ENCODE data around the gene KCTD2. TPM values are rescaled to one million over a fixed set of nuclear protein-coding genes. Genes with fewer than 3 reads are reported as not detected.

KCTD2 gene
- total and polyA plus RNA-seq, 2 of the 13 experiments (the other 11 are each of a cell fraction or from before 2014, with no cell fraction given), result 28.3 to 32.6 TPM

DNA sequence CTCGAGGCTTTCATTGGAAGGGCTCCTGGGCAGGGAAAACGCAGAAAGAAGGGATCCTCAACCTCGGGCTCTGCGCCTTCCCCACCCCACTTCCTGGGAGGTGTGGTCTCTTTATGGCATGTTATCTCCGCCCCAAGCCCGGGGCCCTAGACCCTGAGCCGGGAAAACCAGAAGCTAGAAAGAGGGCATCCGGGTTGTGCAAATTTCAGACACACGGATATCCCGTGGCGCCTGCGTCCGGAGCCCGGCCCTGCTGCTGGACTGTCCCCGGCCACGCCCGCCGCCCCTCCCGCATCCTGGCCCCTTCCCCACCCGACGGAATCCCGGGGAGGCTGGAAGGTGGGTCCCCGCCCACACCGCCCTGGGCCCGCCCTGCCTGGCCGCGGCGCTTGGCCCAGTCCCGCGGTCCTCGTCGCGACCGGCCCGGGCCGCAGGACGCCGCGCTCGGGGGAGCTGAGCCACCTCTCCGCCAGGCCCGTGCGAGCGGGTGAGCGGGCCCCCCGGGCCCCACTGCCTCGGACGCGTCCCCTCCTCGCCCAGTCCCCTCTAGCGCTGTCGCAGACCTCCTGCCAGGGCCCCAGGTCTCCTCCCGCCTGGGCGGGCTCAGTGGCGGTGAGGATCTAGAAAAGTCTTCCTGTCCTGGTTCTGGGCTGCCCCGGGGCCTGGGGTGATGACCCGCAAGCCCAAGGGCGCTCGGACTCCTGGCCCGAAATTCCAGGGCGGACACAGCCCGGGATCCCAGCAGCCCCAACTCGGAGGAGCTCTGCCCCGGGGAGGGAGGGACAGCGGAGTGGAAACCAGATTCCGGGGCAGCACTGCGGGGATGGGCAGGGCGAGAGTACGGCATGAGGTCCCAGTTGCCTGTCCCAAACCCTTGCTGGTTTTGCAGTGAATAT is 40.8 kb downstream of the KCTD2 start, which contains the start of gene SLC16A5 (continued):
- TF ChIP-seq, protein P1, sequence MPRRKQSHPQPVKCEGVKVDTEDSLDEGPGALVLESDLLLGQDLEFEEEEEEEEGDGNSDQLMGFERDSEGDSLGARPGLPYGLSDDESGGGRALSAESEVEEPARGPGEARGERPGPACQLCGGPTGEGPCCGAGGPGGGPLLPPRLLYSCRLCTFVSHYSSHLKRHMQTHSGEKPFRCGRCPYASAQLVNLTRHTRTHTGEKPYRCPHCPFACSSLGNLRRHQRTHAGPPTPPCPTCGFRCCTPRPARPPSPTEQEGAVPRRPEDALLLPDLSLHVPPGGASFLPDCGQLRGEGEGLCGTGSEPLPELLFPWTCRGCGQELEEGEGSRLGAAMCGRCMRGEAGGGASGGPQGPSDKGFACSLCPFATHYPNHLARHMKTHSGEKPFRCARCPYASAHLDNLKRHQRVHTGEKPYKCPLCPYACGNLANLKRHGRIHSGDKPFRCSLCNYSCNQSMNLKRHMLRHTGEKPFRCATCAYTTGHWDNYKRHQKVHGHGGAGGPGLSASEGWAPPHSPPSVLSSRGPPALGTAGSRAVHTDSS (CRISPR knock-in tag; conservative IDR thresholded peaks at IDR 0.05), result no peak
- TF ChIP-seq ARNT2 (CRISPR knock-in tag; IDR thresholded peaks at IDR 0.05; ENCODE audit: low read depth) (peak; percentile 86), ZNF556 (CRISPR knock-in tag; IDR thresholded peaks at IDR 0.05; ENCODE audit: borderline replicate concordance) (no peak), ZNF510 (CRISPR knock-in tag; IDR thresholded peaks at IDR 0.05; ENCODE audit: low read depth) (no peak), RFX3 (CRISPR knock-in tag; IDR thresholded peaks at IDR 0.05) (no peak), PPARG (CRISPR knock-in tag; conservative IDR thresholded peaks at IDR 0.05) (peak; percentile 70), SNAI1 (CRISPR knock-in tag; IDR thresholded peaks at IDR 0.05; ENCODE audit: borderline replicate concordance) (no peak), KAT7 (CRISPR knock-in tag; IDR thresholded peaks at IDR 0.05; ENCODE audit: borderline replicate concordance) (no peak), RAD21 (CRISPR knock-in tag; IDR thresholded peaks at IDR 0.05) (peak; percentile 22), PTBP1 (IDR thresholded peaks at IDR 0.05; ENCODE audit: low read depth, low read length, poor library complexity, severe bottlenecking) (no peak), ZNF260 (CRISPR knock-in tag; IDR thresholded peaks at IDR 0.05; ENCODE audit: borderline replicate concordance, low read depth) (no peak), ZNF550 (CRISPR knock-in tag; IDR thresholded peaks at IDR 0.05; ENCODE audit: borderline replicate concordance) (no peak), ZC3H4 (CRISPR knock-in tag; IDR thresholded peaks at IDR 0.05; ENCODE audit: borderline replicate concordance) (no peak; the same call in 1 of the 2 replicates), ZNF619 (CRISPR knock-in tag; IDR thresholded peaks at IDR 0.05) (peak; percentile 54; the same call in 1 of the 2 replicates), ZNF850 (CRISPR knock-in tag; conservative IDR thresholded peaks at IDR 0.05) (no peak), POGZ (CRISPR knock-in tag; IDR thresholded peaks at IDR 0.05) (no peak)
- TF ChIP-seq, protein P2, sequence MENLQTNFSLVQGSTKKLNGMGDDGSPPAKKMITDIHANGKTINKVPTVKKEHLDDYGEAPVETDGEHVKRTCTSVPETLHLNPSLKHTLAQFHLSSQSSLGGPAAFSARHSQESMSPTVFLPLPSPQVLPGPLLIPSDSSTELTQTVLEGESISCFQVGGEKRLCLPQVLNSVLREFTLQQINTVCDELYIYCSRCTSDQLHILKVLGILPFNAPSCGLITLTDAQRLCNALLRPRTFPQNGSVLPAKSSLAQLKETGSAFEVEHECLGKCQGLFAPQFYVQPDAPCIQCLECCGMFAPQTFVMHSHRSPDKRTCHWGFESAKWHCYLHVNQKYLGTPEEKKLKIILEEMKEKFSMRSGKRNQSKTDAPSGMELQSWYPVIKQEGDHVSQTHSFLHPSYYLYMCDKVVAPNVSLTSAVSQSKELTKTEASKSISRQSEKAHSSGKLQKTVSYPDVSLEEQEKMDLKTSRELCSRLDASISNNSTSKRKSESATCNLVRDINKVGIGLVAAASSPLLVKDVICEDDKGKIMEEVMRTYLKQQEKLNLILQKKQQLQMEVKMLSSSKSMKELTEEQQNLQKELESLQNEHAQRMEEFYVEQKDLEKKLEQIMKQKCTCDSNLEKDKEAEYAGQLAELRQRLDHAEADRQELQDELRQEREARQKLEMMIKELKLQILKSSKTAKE (CRISPR knock-in tag; IDR thresholded peaks at IDR 0.05; ENCODE audit: borderline replicate concordance), result no peak
- TF ChIP-seq, protein P3, sequence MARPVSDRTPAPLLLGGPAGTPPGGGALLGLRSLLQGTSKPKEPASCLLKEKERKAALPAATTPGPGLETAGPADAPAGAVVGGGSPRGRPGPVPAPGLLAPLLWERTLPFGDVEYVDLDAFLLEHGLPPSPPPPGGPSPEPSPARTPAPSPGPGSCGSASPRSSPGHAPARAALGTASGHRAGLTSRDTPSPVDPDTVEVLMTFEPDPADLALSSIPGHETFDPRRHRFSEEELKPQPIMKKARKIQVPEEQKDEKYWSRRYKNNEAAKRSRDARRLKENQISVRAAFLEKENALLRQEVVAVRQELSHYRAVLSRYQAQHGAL (CRISPR knock-in tag; IDR thresholded peaks at IDR 0.05; ENCODE audit: not compliant biosample characterization), result no peak
- TF ChIP-seq, protein P4, sequence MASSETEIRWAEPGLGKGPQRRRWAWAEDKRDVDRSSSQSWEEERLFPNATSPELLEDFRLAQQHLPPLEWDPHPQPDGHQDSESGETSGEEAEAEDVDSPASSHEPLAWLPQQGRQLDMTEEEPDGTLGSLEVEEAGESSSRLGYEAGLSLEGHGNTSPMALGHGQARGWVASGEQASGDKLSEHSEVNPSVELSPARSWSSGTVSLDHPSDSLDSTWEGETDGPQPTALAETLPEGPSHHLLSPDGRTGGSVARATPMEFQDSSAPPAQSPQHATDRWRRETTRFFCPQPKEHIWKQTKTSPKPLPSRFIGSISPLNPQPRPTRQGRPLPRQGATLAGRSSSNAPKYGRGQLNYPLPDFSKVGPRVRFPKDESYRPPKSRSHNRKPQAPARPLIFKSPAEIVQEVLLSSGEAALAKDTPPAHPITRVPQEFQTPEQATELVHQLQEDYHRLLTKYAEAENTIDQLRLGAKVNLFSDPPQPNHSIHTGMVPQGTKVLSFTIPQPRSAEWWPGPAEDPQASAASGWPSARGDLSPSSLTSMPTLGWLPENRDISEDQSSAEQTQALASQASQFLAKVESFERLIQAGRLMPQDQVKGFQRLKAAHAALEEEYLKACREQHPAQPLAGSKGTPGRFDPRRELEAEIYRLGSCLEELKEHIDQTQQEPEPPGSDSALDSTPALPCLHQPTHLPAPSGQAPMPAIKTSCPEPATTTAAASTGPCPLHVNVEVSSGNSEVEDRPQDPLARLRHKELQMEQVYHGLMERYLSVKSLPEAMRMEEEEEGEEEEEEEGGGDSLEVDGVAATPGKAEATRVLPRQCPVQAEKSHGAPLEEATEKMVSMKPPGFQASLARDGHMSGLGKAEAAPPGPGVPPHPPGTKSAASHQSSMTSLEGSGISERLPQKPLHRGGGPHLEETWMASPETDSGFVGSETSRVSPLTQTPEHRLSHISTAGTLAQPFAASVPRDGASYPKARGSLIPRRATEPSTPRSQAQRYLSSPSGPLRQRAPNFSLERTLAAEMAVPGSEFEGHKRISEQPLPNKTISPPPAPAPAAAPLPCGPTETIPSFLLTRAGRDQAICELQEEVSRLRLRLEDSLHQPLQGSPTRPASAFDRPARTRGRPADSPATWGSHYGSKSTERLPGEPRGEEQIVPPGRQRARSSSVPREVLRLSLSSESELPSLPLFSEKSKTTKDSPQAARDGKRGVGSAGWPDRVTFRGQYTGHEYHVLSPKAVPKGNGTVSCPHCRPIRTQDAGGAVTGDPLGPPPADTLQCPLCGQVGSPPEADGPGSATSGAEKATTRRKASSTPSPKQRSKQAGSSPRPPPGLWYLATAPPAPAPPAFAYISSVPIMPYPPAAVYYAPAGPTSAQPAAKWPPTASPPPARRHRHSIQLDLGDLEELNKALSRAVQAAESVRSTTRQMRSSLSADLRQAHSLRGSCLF (CRISPR knock-in tag; IDR thresholded peaks at IDR 0.05; ENCODE audit: borderline replicate concordance), result no peak

Measured in HepG2 (cell line).